HG03025 (cell line): ENCODE data around the gene ELL.

Source experiments
- ATAC-seq: cut with Tn5 transposase; IDR thresholded peaks from one replicate; pipeline ENCODE4 v1.9.1; 2021; ENCODE audit warnings: mild to moderate bottlenecking, moderate library complexity; ENCODE audit not compliant: unreplicated experiment, low FRiP score

The ELL gene

GRCh38 chr19:18491995-18492953 lies 29.6 kb downstream of the ELL start:
- ATAC-seq: no peak

GRCh38 chr19:18490728-18491127 lies 31.1 kb downstream of the ELL start:
- no peak for ATAC-seq

- no peak for ATAC-seq
Measured at GRCh38 chr19:18489627-18490184, 32.2 kb downstream of the ELL start.

GRCh38 chr19:18488838-18489626 lies 32.8 kb downstream of the ELL start:
- no peak for ATAC-seq

GRCh38 chr19:18488403-18488723 lies 33.5 kb downstream of the ELL start:
- no peak for ATAC-seq

- no peak for ATAC-seq
Measured at GRCh38 chr19:18487576-18488402, 34.1 kb downstream of the ELL start.

GRCh38 chr19:18486746-18487145 lies 35.1 kb downstream of the ELL start:
- no peak for ATAC-seq

- no peak for ATAC-seq
Measured at GRCh38 chr19:18484992-18485391, 36.9 kb downstream of the ELL start.

GRCh38 chr19:18483119-18483890 lies 38.6 kb downstream of the ELL start:
- no peak for ATAC-seq

GRCh38 chr19:18481505-18482222 lies 40.2 kb downstream of the ELL start:
- ATAC-seq: no peak

GRCh38 chr19:18480006-18480691 lies 41.7 kb downstream of the ELL start:
- ATAC-seq: no peak

- no peak for ATAC-seq
Measured at GRCh38 chr19:18478545-18479311, 43.1 kb downstream of the ELL start.

- ATAC-seq: no peak
Measured at GRCh38 chr19:18477974-18478373, 43.9 kb downstream of the ELL start.

GRCh38 chr19:18477042-18477779 lies 44.7 kb downstream of the ELL start:
- no peak for ATAC-seq

GRCh38 chr19:18476507-18477041 lies 45.3 kb downstream of the ELL start:
- ATAC-seq: no peak

- ATAC-seq: no peak
Measured at GRCh38 chr19:18475762-18476331, 46.0 kb downstream of the ELL start.
